Fibroblast of pulmonary artery (primary cell): ENCODE results near the gene TP53RK.

Source experiments
- DNase-seq: peaks from one replicate; pipeline ENCODE4 v3.0.0-alpha.2; 2010; ENCODE audit warnings: low read depth
- H3K4me3 ChIP-seq: replicated peaks from 2 replicates; pipeline ENCODE4 v1.5.1; 2011; ENCODE audit warnings: low read depth, mild to moderate bottlenecking, control low read depth, low read length, moderate library complexity
- TF ChIP-seq, protein P1 (sequence below): IDR thresholded peaks from 2 replicates; pipeline ENCODE4 v1.5.1; 2011; ENCODE audit warnings: mild to moderate bottlenecking, control low read depth, low read length, inconsistent platforms; ENCODE audit errors: missing control alignments

Gene TP53RK

DNA sequence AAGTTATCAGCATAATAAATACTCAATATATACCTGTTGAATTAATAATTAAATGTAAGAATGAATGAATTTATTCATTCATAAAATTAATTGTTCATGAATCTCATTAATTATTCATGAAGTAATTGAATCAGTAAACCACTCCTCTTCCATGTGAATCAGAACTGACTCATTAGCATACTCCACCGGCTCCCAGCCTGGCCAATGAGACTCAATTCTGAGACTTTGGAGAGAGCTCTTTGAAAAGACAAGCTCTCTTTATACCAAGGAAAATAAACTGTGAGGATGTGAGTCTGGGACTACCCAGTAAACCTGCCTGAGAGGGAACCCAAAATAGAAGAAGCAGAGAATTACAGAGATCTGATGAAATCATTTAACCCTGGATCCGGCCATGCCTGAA, 11.8 kb upstream of the TP53RK start:
- TF ChIP-seq, protein P1, sequence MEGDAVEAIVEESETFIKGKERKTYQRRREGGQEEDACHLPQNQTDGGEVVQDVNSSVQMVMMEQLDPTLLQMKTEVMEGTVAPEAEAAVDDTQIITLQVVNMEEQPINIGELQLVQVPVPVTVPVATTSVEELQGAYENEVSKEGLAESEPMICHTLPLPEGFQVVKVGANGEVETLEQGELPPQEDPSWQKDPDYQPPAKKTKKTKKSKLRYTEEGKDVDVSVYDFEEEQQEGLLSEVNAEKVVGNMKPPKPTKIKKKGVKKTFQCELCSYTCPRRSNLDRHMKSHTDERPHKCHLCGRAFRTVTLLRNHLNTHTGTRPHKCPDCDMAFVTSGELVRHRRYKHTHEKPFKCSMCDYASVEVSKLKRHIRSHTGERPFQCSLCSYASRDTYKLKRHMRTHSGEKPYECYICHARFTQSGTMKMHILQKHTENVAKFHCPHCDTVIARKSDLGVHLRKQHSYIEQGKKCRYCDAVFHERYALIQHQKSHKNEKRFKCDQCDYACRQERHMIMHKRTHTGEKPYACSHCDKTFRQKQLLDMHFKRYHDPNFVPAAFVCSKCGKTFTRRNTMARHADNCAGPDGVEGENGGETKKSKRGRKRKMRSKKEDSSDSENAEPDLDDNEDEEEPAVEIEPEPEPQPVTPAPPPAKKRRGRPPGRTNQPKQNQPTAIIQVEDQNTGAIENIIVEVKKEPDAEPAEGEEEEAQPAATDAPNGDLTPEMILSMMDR, result no peak
- no peak for DNase-seq
- H3K4me3 ChIP-seq, result no peak overlapping the region

DNA sequence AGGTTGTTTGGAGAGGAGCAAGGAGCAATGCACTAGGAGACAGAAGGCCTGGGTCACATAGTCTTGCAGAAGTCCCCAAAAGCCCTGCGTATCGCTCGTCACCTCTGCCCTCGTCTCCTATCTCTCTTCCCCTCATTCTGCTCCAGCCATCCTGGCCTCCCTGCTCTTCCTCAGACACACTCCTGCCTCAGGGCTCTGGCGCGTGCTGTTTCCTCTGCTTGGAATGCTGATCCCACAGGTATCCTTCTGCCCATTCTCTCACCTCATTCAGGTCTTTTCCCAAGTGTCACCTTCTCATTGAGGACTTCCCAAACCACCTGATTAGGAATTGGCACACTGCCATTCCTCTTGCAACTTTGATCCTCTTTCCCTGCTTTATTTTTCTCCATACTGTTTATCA, 11.2 kb upstream of the TP53RK start:
- no peak overlapping the region for H3K4me3 ChIP-seq
- no peak for DNase-seq
- TF ChIP-seq, protein P1, result no peak

DNA sequence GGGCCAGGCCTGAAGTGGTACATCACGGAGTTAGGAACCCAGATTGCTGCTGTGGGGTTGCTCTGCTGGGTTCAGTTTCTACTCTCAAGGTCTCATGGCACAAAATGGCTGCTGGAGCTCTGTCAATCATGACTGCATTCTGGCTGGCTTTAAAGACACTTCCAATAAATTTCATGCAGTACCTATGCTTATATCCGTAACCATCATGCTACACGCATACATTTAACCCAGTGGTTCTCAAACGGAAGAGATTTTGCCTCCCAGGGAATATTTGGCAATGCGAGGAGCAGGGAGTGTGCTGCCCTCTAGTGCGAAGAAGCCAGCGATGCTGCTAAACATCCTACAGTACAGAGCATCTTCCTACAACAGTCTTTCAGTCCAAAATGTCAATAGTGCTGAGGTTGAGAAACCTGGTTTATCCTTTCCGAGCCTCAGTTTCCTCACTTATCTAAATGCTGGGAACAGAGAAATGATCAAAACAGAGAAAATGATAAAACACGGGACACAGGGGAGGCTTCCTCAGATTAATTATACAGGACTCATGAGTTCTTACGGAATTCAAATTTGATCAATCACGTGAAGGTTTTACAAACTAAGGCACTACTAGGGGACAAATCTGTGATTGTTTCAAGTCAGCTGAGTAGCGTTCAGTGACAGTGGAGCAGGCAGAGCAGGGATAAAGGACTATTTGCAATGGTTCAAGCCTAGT, 10.6 kb upstream of the TP53RK start:
- TF ChIP-seq, protein P1, result peak; percentile 89
- peak; percentile 65 for DNase-seq

DNA sequence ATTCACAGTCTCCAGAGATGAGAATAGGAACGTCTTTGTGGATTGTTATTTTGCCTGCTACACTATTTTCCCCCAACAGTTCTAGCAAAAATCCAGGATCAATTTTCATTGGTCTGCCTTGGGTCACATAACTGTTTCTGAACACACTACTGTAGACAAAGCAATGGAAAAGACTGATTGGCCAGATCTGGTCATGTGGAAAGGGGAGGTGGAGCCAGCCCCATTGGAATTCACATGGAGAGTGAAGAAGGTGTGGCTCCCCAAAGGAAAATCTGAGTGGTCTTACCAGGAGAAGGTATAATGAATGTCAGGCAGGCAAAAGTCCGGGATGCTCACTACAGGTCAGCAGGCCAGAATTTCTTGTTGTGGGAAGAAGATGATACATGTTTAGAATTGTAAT, 9.5 kb upstream of the TP53RK start:
- TF ChIP-seq, protein P1, result no peak
- H3K4me3 ChIP-seq, result no peak overlapping the region
- DNase-seq, result no peak

More for the DNA sequence above, 10.6 kb upstream of the TP53RK start:
- no peak overlapping the region for H3K4me3 ChIP-seq

DNA sequence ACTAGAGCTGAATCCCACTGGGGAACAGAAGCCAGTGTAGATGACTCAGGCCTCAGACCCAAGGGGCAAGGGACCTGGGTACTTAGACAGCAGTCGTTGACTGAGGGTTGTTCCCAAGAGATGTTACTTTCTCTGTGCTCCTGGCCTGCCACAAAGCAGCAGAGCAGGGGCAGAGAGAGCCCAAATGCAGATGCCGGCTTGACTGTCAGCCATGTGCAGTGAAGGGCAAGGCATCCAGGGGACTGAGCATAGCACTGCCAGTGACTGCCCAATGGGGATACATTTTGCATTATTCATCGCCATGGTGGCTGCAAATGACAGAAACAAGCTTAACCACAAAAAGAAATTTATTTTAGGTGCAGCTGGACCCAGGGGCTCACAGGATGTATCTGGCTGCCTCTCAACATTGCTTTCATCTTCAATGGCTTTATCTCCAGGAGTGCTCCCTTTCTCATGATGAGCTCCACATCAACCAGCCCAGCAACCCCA, 7.6 kb upstream of the TP53RK start:
- TF ChIP-seq, protein P1, result no peak
- no peak overlapping the region for H3K4me3 ChIP-seq
- DNase-seq, result no peak

DNA sequence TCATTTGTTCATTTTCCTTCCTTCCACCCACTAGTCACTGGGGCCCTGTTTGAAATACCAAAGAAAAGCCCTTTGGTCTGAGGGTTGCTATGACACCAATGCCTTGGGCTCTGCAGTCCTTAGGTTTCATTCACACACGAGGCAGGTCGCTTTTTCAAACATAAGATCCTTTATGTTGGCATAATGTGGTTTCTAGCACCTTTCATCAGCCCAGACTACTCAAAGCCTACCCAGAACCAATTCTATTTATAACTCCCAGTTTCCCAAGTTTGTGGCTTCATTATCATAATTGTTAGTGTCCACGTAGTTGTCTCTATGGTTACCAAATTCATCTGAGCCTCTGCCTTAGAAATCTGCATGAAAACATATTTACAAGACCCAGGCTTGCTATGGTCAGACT, 6.6 kb upstream of the TP53RK start:
- DNase-seq, result peak; percentile 43
- H3K4me3 ChIP-seq, result no peak overlapping the region
- TF ChIP-seq, protein P1, result no peak

DNA sequence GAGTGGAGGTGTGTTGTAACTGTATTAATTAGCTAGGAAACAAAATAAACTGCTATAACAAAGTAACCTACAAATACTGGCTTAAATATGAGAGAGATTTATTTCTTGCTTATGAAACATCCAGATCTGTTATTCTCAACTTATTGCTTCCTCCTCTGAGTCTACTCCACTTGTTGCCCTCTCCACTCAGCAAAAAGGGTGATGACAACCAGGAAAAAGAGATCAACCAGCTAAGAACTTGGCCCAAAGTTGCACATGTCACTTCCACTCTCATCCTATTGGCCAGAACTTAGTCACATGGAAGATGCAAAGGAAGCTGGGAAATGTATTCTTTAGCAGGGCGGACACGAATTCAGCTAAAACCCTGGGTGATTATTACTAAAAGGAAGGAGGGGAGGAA, 5.2 kb upstream of the TP53RK start:
- peak; percentile 82 for DNase-seq
- TF ChIP-seq, protein P1, result no peak
- H3K4me3 ChIP-seq, result no peak overlapping the region
